Naive thymus-derived CD8-positive, alpha-beta T cell (primary cell): ENCODE data around the gene SCGB1C1. TPM values are rescaled to one million over a fixed set of nuclear protein-coding genes. Genes with fewer than 3 reads are reported as not detected.
A peak's percentile ranks its signal among the peaks of the same experiment; 100 is the strongest.
"Not testable (repeated sequence)": the region's sequence is repeated elsewhere in the genome, so short reads cannot be mapped to it uniquely, and the experiment has no call there.

Experiments used
- ATAC-seq, 2 donors: fragments of 150-1000 bp; cut with Tn5 transposase in 1 of 2; sonication (Bioruptor Pico), chemical (Tn5 transposase) in 1 of 2; 1 replicate in 1 of 2; 2 replicates in 1 of 2; pipeline ENCODE4 v1.10.0; 2021; ENCODE audit warnings: mild to moderate bottlenecking in 2 of 2, moderate library complexity in 2 of 2
- POLR2A ChIA-PET: fragments of 350-600 bp; sonication (Branson Sonifier 250); formaldehyde crosslinking; loops from one replicate; lab custom pipeline; 2021; ENCODE audit warnings: antibody characterized with exemption; lab: Charles Lee
- DNase-seq, 10 donors: peaks; one replicate each; pipeline versions ENCODE4 v3.0.0 to v3.0.0-alpha.2; 2020 to 2022
- H3K27ac Mint-ChIP-seq, 10 donors: one replicate each; pipeline ENCODE4 v1.8.0; 2020 to 2022; ENCODE audit warnings: mild to moderate bottlenecking in 10 of 10, mixed read lengths in 10 of 10, moderate library complexity in 4 of 10, inconsistent platforms in 1 of 10
- H3K27me3 Mint-ChIP-seq, 5 donors: one replicate each; pipeline ENCODE4 v1.8.0; 2021 to 2022; ENCODE audit warnings: mixed read lengths in 5 of 5
- H3K36me3 Mint-ChIP-seq, 3 donors: one replicate each; pipeline ENCODE4 v1.8.0; 2020 to 2022; ENCODE audit warnings: mixed read lengths in 3 of 3, mild to moderate bottlenecking in 2 of 3, inconsistent platforms in 1 of 3
- H3K4me1 Mint-ChIP-seq, 4 donors: one replicate each; pipeline ENCODE4 v1.8.0; 2021 to 2022; ENCODE audit warnings: mixed read lengths in 4 of 4
- H3K4me3 Mint-ChIP-seq, 10 donors: one replicate each; pipeline ENCODE4 v1.8.0; 2020 to 2022; ENCODE audit warnings: mild to moderate bottlenecking in 10 of 10, mixed read lengths in 10 of 10, moderate library complexity in 6 of 10, inconsistent platforms in 1 of 10
- H3K9me3 Mint-ChIP-seq, 9 donors: one replicate each; pipeline ENCODE4 v1.8.0; 2020 to 2022; ENCODE audit warnings: mixed read lengths in 9 of 9, mild to moderate bottlenecking in 3 of 9, inconsistent platforms in 1 of 9, moderate library complexity in 1 of 9
- polyA plus RNA-seq, 3 donors: library from polyadenylated mRNA; unstranded; fragments of 300-500 nt; fragmentation: Illumina TruSeq; gene quantifications; one replicate each; pipeline ENCODE4 v1.2.3, GENCODE V29; 2021
- total RNA-seq, 8 experiments: library from RNA in 2 of 8; stranded (reverse) in 2 of 8; gene quantifications; one replicate each; pipeline ENCODE4 v1.2.3 and lab custom pipeline; 2021 to 2026

The SCGB1C1 gene
- total and polyA plus RNA-seq, 5 experiments from 2014 or later: not detected

- Mint-ChIP-seq H3K27me3 (no peaks in the 10 kb centered on the region), H3K27ac (peak overlapping the region in 4 of 10 donors; percentile 14 to 70 (median 63)), H3K4me3 (no peak overlapping the region), H3K9me3 (no peaks in the 10 kb centered on the region), H3K4me1 (peaks cover 5 to 23% (median 19%) of the 10 kb centered on the region in 4 donors), H3K36me3 (peaks cover 0 to 49% (median 0%) of the 10 kb centered on the region in 3 donors)
- POLR2A ChIA-PET: interaction anchor here (2.2 kb wide), 1 partner anchor 22 kb away, joined by 4 read pairs; no protein-coding TSS in a partner anchor
- no peak for DNase-seq
- ATAC-seq: no peak
Observed at GRCh38 chr11:213111-213510, 20.2 kb downstream of the SCGB1C1 start.

GRCh38 chr11:214083-214482 is 21.2 kb downstream of the SCGB1C1 start:
- Mint-ChIP-seq H3K27ac (peak overlapping the region in 2 of 10 donors; percentile 40 to 57), H3K36me3 (peaks cover 0 to 51% (median 0%) of the 10 kb centered on the region in 3 donors), H3K4me1 (peaks cover 4 to 21% (median 13%) of the 10 kb centered on the region in 4 donors), H3K27me3 (no peaks in the 10 kb centered on the region), H3K4me3 (no peak overlapping the region), H3K9me3 (no peaks in the 10 kb centered on the region)
- POLR2A ChIA-PET: no interaction called here
- ATAC-seq (no peak), DNase-seq (no peak)

GRCh38 chr11:215581-216037 is 22.7 kb downstream of the SCGB1C1 start:
- H3K9me3 Mint-ChIP-seq: no peaks in the 10 kb centered on the region
- H3K36me3 Mint-ChIP-seq: peaks cover 0 to 51% (median 0%) of the 10 kb centered on the region in 3 donors
- peak in 1 of 2 donors; percentile 33 for ATAC-seq
- POLR2A ChIA-PET: interaction anchor here (0.5 to 1.9 kb wide), 3 partner anchors 9 to 19 kb away, joined by 3 to 8 read pairs (median 4); partner anchors contain the start of genes BET1L and RIC8A
- no peaks in the 10 kb centered on the region for H3K27me3 Mint-ChIP-seq
- H3K4me3 Mint-ChIP-seq: no peak overlapping the region
- H3K4me1 Mint-ChIP-seq: peaks cover 0 to 12% (median 7%) of the 10 kb centered on the region in 4 donors
- DNase-seq: no peak
- H3K27ac Mint-ChIP-seq: peak overlapping the region in 7 of 10 donors; percentile 8 to 84 (median 40)

GRCh38 chr11:216081-216974 is 23.4 kb downstream of the SCGB1C1 start:
- no peaks in the 10 kb centered on the region for H3K9me3 Mint-ChIP-seq
- H3K36me3 Mint-ChIP-seq: peaks cover 0 to 48% (median 0%) of the 10 kb centered on the region in 3 donors
- H3K4me1 Mint-ChIP-seq: peaks cover 0 to 9% (median 3%) of the 10 kb centered on the region in 4 donors
- peak overlapping the region in 7 of 10 donors; percentile 18 to 84 (median 47) for H3K27ac Mint-ChIP-seq
- DNase-seq: no peak
- no peaks in the 10 kb centered on the region for H3K27me3 Mint-ChIP-seq
- POLR2A ChIA-PET: interaction anchor here (0.5 to 1.9 kb wide), 3 partner anchors 9 to 533 kb away, joined by 3 to 8 read pairs (median 3); partner anchors contain the start of genes BET1L and RIC8A
- no peak for ATAC-seq
- H3K4me3 Mint-ChIP-seq: no peak overlapping the region

GRCh38 chr11:217704-218103 is 24.8 kb downstream of the SCGB1C1 start:
- DNase-seq: no peak
- H3K4me3 Mint-ChIP-seq: no peak overlapping the region
- ATAC-seq: no peak
- peak overlapping the region in 5 of 10 donors; percentile 35 to 65 (median 57) for H3K27ac Mint-ChIP-seq
- H3K9me3 Mint-ChIP-seq: no peaks in the 10 kb centered on the region
- no peaks in the 10 kb centered on the region for H3K27me3 Mint-ChIP-seq
- peaks cover 0 to 41% (median 0%) of the 10 kb centered on the region in 3 donors for H3K36me3 Mint-ChIP-seq
- POLR2A ChIA-PET: no interaction called here
- peaks cover 0 to 10% (median 5%) of the 10 kb centered on the region in 4 donors for H3K4me1 Mint-ChIP-seq

GRCh38 chr11:218815-219593 is 26.1 kb downstream of the SCGB1C1 start:
- Mint-ChIP-seq H3K4me3 (no peak overlapping the region), H3K36me3 (peaks cover 0 to 39% (median 0%) of the 10 kb centered on the region in 3 donors), H3K4me1 (peaks cover 0 to 10% (median 3%) of the 10 kb centered on the region in 4 donors), H3K27me3 (no peaks in the 10 kb centered on the region), H3K27ac (peak overlapping the region in 3 of 10 donors; percentile 40 to 83 (median 45)), H3K9me3 (no peaks in the 10 kb centered on the region)
- ATAC-seq (no peak), DNase-seq (no peak)
- POLR2A ChIA-PET: no interaction called here

- H3K9me3 Mint-ChIP-seq, DNase-seq, H3K27ac Mint-ChIP-seq, POLR2A ChIA-PET, ATAC-seq, H3K27me3 Mint-ChIP-seq, H3K4me3 Mint-ChIP-seq: not testable (repeated sequence)
- Mint-ChIP-seq H3K36me3 (peaks cover 0 to 27% (median 0%) of the 10 kb centered on the region in 3 donors), H3K4me1 (peaks cover 0 to 10% (median 4%) of the 10 kb centered on the region in 4 donors)
Observed at GRCh38 chr11:220641-221215, 27.9 kb downstream of the SCGB1C1 start.

- ATAC-seq (no peak), DNase-seq (no peak)
- Mint-ChIP-seq H3K4me3 (no peak overlapping the region), H3K4me1 (peaks cover 4 to 10% (median 6%) of the 10 kb centered on the region in 4 donors), H3K36me3 (peaks cover 0 to 25% (median 0%) of the 10 kb centered on the region in 3 donors), H3K27me3 (no peaks in the 10 kb centered on the region), H3K9me3 (no peaks in the 10 kb centered on the region), H3K27ac (no peak overlapping the region)
- POLR2A ChIA-PET: interaction anchor here (0.6 kb wide), 1 partner anchor 82 kb away, joined by 4 read pairs; no protein-coding TSS in a partner anchor
Observed at GRCh38 chr11:221539-221938, 28.7 kb downstream of the SCGB1C1 start.

- Mint-ChIP-seq H3K9me3 (no peaks in the 10 kb centered on the region), H3K27me3 (no peaks in the 10 kb centered on the region), H3K36me3 (peaks cover 0 to 28% (median 0%) of the 10 kb centered on the region in 3 donors), H3K4me1 (peaks cover 4 to 10% (median 6%) of the 10 kb centered on the region in 4 donors), H3K27ac (peak overlapping the region in 3 of 10 donors; percentile 66 to 74 (median 68)), H3K4me3 (no peak overlapping the region)
- ATAC-seq: no peak
- POLR2A ChIA-PET: interaction anchor here (0.6 kb wide), 1 partner anchor 81 kb away, joined by 4 read pairs; no protein-coding TSS in a partner anchor
- no peak for DNase-seq
Observed at GRCh38 chr11:221998-222789, 29.3 kb downstream of the SCGB1C1 start.

GRCh38 chr11:223026-223789 is 30.3 kb downstream of the SCGB1C1 start:
- no peaks in the 10 kb centered on the region for H3K27me3 Mint-ChIP-seq
- peaks cover 0 to 33% (median 0%) of the 10 kb centered on the region in 3 donors for H3K36me3 Mint-ChIP-seq
- H3K4me1 Mint-ChIP-seq: peaks cover 4 to 16% (median 9%) of the 10 kb centered on the region in 4 donors
- H3K27ac Mint-ChIP-seq: peak overlapping the region in 3 of 10 donors; percentile 30 to 74 (median 44)
- H3K4me3 Mint-ChIP-seq: peak overlapping the region in 1 of 10 donors; percentile 34
- no peaks in the 10 kb centered on the region for H3K9me3 Mint-ChIP-seq
- DNase-seq: no peak
- POLR2A ChIA-PET: no interaction called here
- ATAC-seq: no peak
